Measurements from ENCODE around the gene METTL25B. TPM values are rescaled to one million over a fixed set of nuclear protein-coding genes. Genes with fewer than 3 reads are reported as not detected.

The METTL25B gene
- total and polyA plus RNA-seq, 4 donors, result 6.9 to 13.5 (median 11.5) TPM

DNA sequence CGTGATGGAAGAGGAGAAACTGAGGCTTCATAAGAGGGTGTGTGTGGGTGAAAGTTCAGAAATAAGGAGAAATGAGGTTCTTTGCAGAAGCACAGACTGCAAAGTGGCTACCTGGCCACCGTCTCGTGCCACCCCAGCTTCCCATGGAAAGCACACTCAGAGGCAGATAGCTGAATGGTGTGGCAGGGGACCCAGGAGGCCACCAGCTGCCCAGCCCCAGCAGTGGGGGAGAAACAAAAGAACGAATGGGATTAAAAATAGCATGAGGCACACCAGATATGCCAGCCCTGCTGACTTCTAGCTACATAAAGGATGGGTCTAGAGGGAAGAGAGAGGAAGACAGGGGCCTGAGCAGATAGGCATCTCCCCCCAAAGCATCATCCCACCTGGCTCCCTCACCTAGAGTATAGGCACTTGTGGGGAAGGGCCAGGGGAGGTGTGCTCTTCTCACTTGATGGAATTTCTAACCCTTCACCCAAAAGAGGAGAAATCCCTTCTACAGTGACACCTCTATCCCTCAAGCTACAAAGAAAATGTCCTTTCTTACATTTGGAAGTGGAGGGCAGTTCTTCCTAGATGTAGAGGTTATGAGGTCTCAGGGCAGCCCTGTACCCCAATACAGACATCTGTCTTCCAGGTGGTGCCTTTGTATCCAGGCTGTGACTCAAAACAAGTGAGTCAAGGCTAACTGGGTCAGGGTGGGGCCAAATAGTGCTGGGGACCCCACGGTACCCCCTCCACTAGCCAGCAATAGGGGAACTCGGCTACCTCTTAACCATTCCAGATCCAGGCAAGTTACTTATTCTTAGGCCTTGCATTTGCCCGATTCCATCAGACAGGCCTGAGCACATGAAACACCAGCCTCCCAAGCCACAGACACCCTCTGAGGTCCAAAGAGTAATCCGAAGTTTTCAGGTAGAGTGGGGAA lies 19.7 kb downstream of the METTL25B start:
- Histone ChIP-seq H3K27ac (ENCODE audit: low read depth in 1 of 2, low read length in 2 of 2) (peak overlapping the region; percentile 96 to 97), H3K9ac (ENCODE audit: low read depth in 1 of 2, low read length in 2 of 2) (peak overlapping the region; percentile 93 to 97), H3K4me1 (ENCODE audit: control insufficient read depth in 4 of 4, insufficient read depth in 4 of 4, low read length in 3 of 4) (peaks cover 3 to 56% (median 50%) of the 10 kb centered on the region in 4 donors), H3K4me3 (ENCODE audit: low read depth in 1 of 3, low read length in 3 of 3) (peak overlapping the region; percentile 79 to 92 (median 86)), H3K36me3 (ENCODE audit: control insufficient read depth in 4 of 4, insufficient read depth in 3 of 4, low read depth in 1 of 4, low read length in 3 of 4) (peaks cover 5 to 15% (median 13%) of the 10 kb centered on the region in 4 donors), H3K27me3 (ENCODE audit: control insufficient read depth in 4 of 4, insufficient read depth in 4 of 4, low read length in 3 of 4) (no peaks in the 10 kb centered on the region), H3K9me3 (ENCODE audit: control insufficient read depth in 4 of 4, low read length in 3 of 4) (no peaks in the 10 kb centered on the region)
- DNase-seq (ENCODE audit: low spot score), result no peak
- 3% methylated on average over 8 of the region's 8 CpGs for WGBS
- TF ChIP-seq FOXA1 (IDR thresholded peaks at IDR 0.05) (no peak), HNF4A (conservative IDR thresholded peaks at IDR 0.05) (peak; percentile 30 to 31)

GRCh38 chr1:156748670-156749418 lies 20.6 kb downstream of the METTL25B start:
- H3K9ac ChIP-seq (ENCODE audit: low read depth in 1 of 2, low read length in 2 of 2), result peak overlapping the region; percentile 93 to 97
- DNase-seq (ENCODE audit: low spot score), result peak; percentile 72
- no peaks in the 10 kb centered on the region for H3K9me3 ChIP-seq (ENCODE audit: control insufficient read depth in 4 of 4, low read length in 3 of 4)
- no peaks in the 10 kb centered on the region for H3K27me3 ChIP-seq (ENCODE audit: control insufficient read depth in 4 of 4, insufficient read depth in 4 of 4, low read length in 3 of 4)
- TF ChIP-seq RAD21 (IDR thresholded peaks at IDR 0.05) (peak in 1 of 2 donors; percentile 8), HNF4A (conservative IDR thresholded peaks at IDR 0.05) (peak; percentile 14 to 23), NR2F2 (IDR thresholded peaks at IDR 0.05) (no peak), ATF3 (IDR thresholded peaks at IDR 0.05) (no peak), JUND (IDR thresholded peaks at IDR 0.05) (no peak), CTCF (IDR thresholded peaks at IDR 0.05; ENCODE audit: low read depth, low read length, missing input control) (no peak), REST (IDR thresholded peaks at IDR 0.05) (no peak), YY1 (IDR thresholded peaks at IDR 0.05) (no peak), GABPA (IDR thresholded peaks at IDR 0.05 in 1 of 2, conservative IDR thresholded peaks at IDR 0.05 in 1 of 2) (peak in 1 of 2 donors; percentile 62), RXRA (IDR thresholded peaks at IDR 0.05) (peak; percentile 24 to 49), SP1 (IDR thresholded peaks at IDR 0.05) (peak; percentile 38), HNF4G (IDR thresholded peaks at IDR 0.05) (no peak), ZBTB33 (IDR thresholded peaks at IDR 0.05) (no peak)
- peak overlapping the region; percentile 79 to 92 (median 86) for H3K4me3 ChIP-seq (ENCODE audit: low read depth in 1 of 3, low read length in 3 of 3)
- H3K27ac ChIP-seq (ENCODE audit: low read depth in 1 of 2, low read length in 2 of 2), result peak overlapping the region; percentile 96 to 97
- WGBS, result 7% methylated on average over 9 of the region's 9 CpGs
- peaks cover 3 to 8% (median 4%) of the 10 kb centered on the region in 4 donors for H3K36me3 ChIP-seq (ENCODE audit: control insufficient read depth in 4 of 4, insufficient read depth in 3 of 4, low read depth in 1 of 4, low read length in 3 of 4)
- peaks cover 6 to 61% (median 56%) of the 10 kb centered on the region in 4 donors for H3K4me1 ChIP-seq (ENCODE audit: control insufficient read depth in 4 of 4, insufficient read depth in 4 of 4, low read length in 3 of 4)

Measured in liver (tissue), 9 donors.